ENCODE results near the gene KCNG2. TPM values are rescaled to one million over a fixed set of nuclear protein-coding genes. Genes with fewer than 3 reads are reported as not detected.

Gene KCNG2
- polyA plus RNA-seq, 1 of the 3 experiments (the other 2 are of a cell fraction): not detected

- DNase-seq: no peak
- TF ChIP-seq, protein P1, sequence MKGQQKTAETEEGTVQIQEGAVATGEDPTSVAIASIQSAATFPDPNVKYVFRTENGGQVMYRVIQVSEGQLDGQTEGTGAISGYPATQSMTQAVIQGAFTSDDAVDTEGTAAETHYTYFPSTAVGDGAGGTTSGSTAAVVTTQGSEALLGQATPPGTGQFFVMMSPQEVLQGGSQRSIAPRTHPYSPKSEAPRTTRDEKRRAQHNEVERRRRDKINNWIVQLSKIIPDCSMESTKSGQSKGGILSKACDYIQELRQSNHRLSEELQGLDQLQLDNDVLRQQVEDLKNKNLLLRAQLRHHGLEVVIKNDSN (IDR thresholded peaks at IDR 0.05; ENCODE audit: borderline replicate concordance, low read depth): no peak
- TF ChIP-seq FOSL2 (IDR thresholded peaks at IDR 0.05; ENCODE audit: borderline replicate concordance, low read depth): no peak
- no peak for TF ChIP-seq RAD21 (IDR thresholded peaks at IDR 0.05; ENCODE audit: low read length)
- no peak for TF ChIP-seq RFX5 (IDR thresholded peaks at IDR 0.05; ENCODE audit: low read length)
- TF ChIP-seq SIN3A (IDR thresholded peaks at IDR 0.05; ENCODE audit: borderline replicate concordance, low read depth, low read length): no peak
- peaks cover 20% of the 10 kb centered on the region; the same call in 1 of the 2 replicates for H3K79me2 ChIP-seq (ENCODE audit: insufficient read depth)
- H3K27ac ChIP-seq (ENCODE audit: low read depth in 2 of 2, low read length in 1 of 2): no peak overlapping the region
- H3K36me3 ChIP-seq (replicated peaks in 1 of 2; ENCODE audit: control insufficient read depth in 1 of 2, insufficient read depth in 2 of 2, low read length in 1 of 2): peaks cover 3 to 15% of the 10 kb centered on the region in 2 experiments
- H3K4me2 ChIP-seq: no peak overlapping the region
- no peak overlapping the region for H3K4me3 ChIP-seq (ENCODE audit: low read depth in 2 of 2, low read length in 1 of 2)
- H2AFZ ChIP-seq (ENCODE audit: low read depth): no peak overlapping the region
- ChIA-PET POLR2A (no interaction called here), CTCF (no interaction called here)
- H4K20me1 ChIP-seq (ENCODE audit: insufficient read depth): no peaks in the 10 kb centered on the region
- no peaks in the 10 kb centered on the region for H3K27me3 ChIP-seq (ENCODE audit: insufficient read depth)
- no peaks in the 10 kb centered on the region for H3K4me1 ChIP-seq (ENCODE audit: control insufficient read depth in 1 of 2, insufficient read depth in 2 of 2, low read depth in 1 of 2, low read length in 1 of 2)
- peaks cover 11% of the 10 kb centered on the region for H3K9me3 ChIP-seq
- peaks cover 5% of the 10 kb centered on the region for H3F3A ChIP-seq (replicated peaks; ENCODE audit: insufficient read depth)
- no peaks in the 10 kb centered on the region for H3K9me2 ChIP-seq
- WGBS (ENCODE audit: low lambda C conversion rate): 87% methylated on average over 21 of the region's 25 CpGs
- H3K9ac ChIP-seq: no peak overlapping the region
These were observed 127.3 kb downstream of the KCNG2 start for GRCh38 chr18:79924814-79925731.

- Histone ChIP-seq H3K27ac (ENCODE audit: low read depth in 2 of 2, low read length in 1 of 2) (no peak overlapping the region), H2AFZ (ENCODE audit: low read depth) (no peak overlapping the region), H3K9me2 (no peaks in the 10 kb centered on the region), H3K4me1 (ENCODE audit: control insufficient read depth in 1 of 2, insufficient read depth in 2 of 2, low read depth in 1 of 2, low read length in 1 of 2) (no peaks in the 10 kb centered on the region), H3F3A (replicated peaks; ENCODE audit: insufficient read depth) (peaks cover 12% of the 10 kb centered on the region), H3K27me3 (ENCODE audit: insufficient read depth) (no peaks in the 10 kb centered on the region), H3K36me3 (replicated peaks in 1 of 2; ENCODE audit: control insufficient read depth in 1 of 2, insufficient read depth in 2 of 2, low read length in 1 of 2) (peaks cover 3 to 15% of the 10 kb centered on the region in 2 experiments), H4K20me1 (ENCODE audit: insufficient read depth) (no peaks in the 10 kb centered on the region), H3K9me3 (peaks cover 21% of the 10 kb centered on the region), H3K79me2 (ENCODE audit: insufficient read depth) (peaks cover 20% of the 10 kb centered on the region; the same call in 1 of the 2 replicates), H3K4me2 (no peak overlapping the region), H3K9ac (no peak overlapping the region), H3K4me3 (ENCODE audit: low read depth in 2 of 2, low read length in 1 of 2) (no peak overlapping the region)
- ChIA-PET CTCF (no interaction called here), POLR2A (no interaction called here)
- TF ChIP-seq EP300 (IDR thresholded peaks at IDR 0.05; ENCODE audit: borderline replicate concordance in 1 of 2, low read depth in 1 of 2, low read length in 1 of 2) (no peak), MXI1 (IDR thresholded peaks at IDR 0.05; ENCODE audit: low read depth, low read length) (no peak), SMC3 (IDR thresholded peaks at IDR 0.05; ENCODE audit: low read depth, low read length) (no peak), RAD21 (IDR thresholded peaks at IDR 0.05; ENCODE audit: low read length) (no peak), FOXJ3 (CRISPR knock-in tag; IDR thresholded peaks at IDR 0.05) (no peak), MEF2A (IDR thresholded peaks at IDR 0.05; ENCODE audit: borderline replicate concordance, low read depth) (no peak), FOSL2 (IDR thresholded peaks at IDR 0.05; ENCODE audit: borderline replicate concordance, low read depth) (no peak), ELF1 (IDR thresholded peaks at IDR 0.05) (no peak), TCF12 (IDR thresholded peaks at IDR 0.05) (no peak), RXRA (IDR thresholded peaks at IDR 0.05; ENCODE audit: borderline replicate concordance, low read depth) (no peak), IRF3 (IDR thresholded peaks at IDR 0.05; ENCODE audit: low read depth, low read length) (no peak), NRF1 (IDR thresholded peaks at IDR 0.05; ENCODE audit: low read depth, low read length) (no peak), GABPA (IDR thresholded peaks at IDR 0.05; ENCODE audit: low read depth) (no peak), ZBTB33 (IDR thresholded peaks at IDR 0.05; ENCODE audit: borderline replicate concordance, low read depth) (no peak), SIN3A (IDR thresholded peaks at IDR 0.05; ENCODE audit: borderline replicate concordance, low read depth, low read length) (no peak), NFIC (IDR thresholded peaks at IDR 0.05; ENCODE audit: borderline replicate concordance) (no peak), TEAD4 (IDR thresholded peaks at IDR 0.05; ENCODE audit: borderline replicate concordance, insufficient read depth) (no peak)
- TF ChIP-seq, protein P2, sequence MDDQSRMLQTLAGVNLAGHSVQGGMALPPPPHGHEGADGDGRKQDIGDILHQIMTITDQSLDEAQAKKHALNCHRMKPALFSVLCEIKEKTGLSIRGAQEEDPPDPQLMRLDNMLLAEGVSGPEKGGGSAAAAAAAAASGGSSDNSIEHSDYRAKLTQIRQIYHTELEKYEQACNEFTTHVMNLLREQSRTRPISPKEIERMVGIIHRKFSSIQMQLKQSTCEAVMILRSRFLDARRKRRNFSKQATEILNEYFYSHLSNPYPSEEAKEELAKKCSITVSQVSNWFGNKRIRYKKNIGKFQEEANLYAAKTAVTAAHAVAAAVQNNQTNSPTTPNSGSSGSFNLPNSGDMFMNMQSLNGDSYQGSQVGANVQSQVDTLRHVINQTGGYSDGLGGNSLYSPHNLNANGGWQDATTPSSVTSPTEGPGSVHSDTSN (IDR thresholded peaks at IDR 0.05): no peak
- TF ChIP-seq, protein P3, sequence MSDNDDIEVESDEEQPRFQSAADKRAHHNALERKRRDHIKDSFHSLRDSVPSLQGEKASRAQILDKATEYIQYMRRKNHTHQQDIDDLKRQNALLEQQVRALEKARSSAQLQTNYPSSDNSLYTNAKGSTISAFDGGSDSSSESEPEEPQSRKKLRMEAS (IDR thresholded peaks at IDR 0.05; ENCODE audit: low read depth): no peak
- WGBS (ENCODE audit: low lambda C conversion rate): 97% methylated on average over 11 of the region's 11 CpGs
- no peak for DNase-seq
These were observed 128.6 kb downstream of the KCNG2 start for GRCh38 chr18:79926306-79926705.

All from SK-N-SH (cell line).